IPS-20b (cell line): Measurements from ENCODE around the gene ZFP36L1.

Experiments
- H3K27ac ChIP-seq: one replicate; pipeline ENCODE4 v1.5.1; 2013; ENCODE audit warnings: low read length
- H3K27me3 ChIP-seq: 2 replicates; pipeline ENCODE4 v1.6.1; 2013; ENCODE audit warnings: mild to moderate bottlenecking, low read length, inconsistent platforms; ENCODE audit not compliant: insufficient read depth
- H3K36me3 ChIP-seq: 2 replicates; pipeline ENCODE4 v1.6.1; 2013; ENCODE audit warnings: low read depth, mild to moderate bottlenecking, inconsistent platforms, low read length, moderate library complexity; ENCODE audit not compliant: insufficient read depth
- H3K4me1 ChIP-seq: 2 replicates; pipeline ENCODE4 v1.6.1; 2013; ENCODE audit warnings: mild to moderate bottlenecking, control low read depth, inconsistent platforms, low read length, moderate library complexity; ENCODE audit not compliant: insufficient read depth
- H3K4me3 ChIP-seq: 2 replicates; pipeline ENCODE4 v1.5.1; 2013; ENCODE audit warnings: mild to moderate bottlenecking, low read length, inconsistent platforms
- H3K9ac ChIP-seq: 2 replicates; pipeline ENCODE4 v1.6.1; 2013; ENCODE audit warnings: low read depth, mild to moderate bottlenecking, inconsistent platforms, low read length, moderate library complexity
- H3K9me3 ChIP-seq: 2 replicates; pipeline ENCODE4 v1.6.1; 2013; ENCODE audit warnings: mild to moderate bottlenecking, low read depth, low read length, inconsistent platforms; ENCODE audit not compliant: insufficient read depth

Gene ZFP36L1

GRCh38 chr14:68787092-68787992 lies 5.5 kb downstream of the ZFP36L1 start:
- Histone ChIP-seq H3K4me3 (no peak overlapping the region), H3K9me3 (no peaks in the 10 kb centered on the region), H3K9ac (no peak overlapping the region), H3K27me3 (no peaks in the 10 kb centered on the region), H3K4me1 (peaks cover 9% of the 10 kb centered on the region; the same call in 1 of the 2 replicates), H3K36me3 (peaks cover 59% of the 10 kb centered on the region), H3K27ac (no peak overlapping the region)

- Histone ChIP-seq H3K4me1 (peaks cover 9% of the 10 kb centered on the region; the same call in 1 of the 2 replicates), H3K9ac (no peak overlapping the region), H3K9me3 (no peaks in the 10 kb centered on the region), H3K4me3 (no peak overlapping the region), H3K27ac (no peak overlapping the region), H3K36me3 (peaks cover 51% of the 10 kb centered on the region), H3K27me3 (no peaks in the 10 kb centered on the region)
Measured at GRCh38 chr14:68786491-68787091, 6.3 kb downstream of the ZFP36L1 start.

GRCh38 chr14:68785534-68786490 lies 7.1 kb downstream of the ZFP36L1 start:
- no peak overlapping the region for H3K4me3 ChIP-seq
- no peaks in the 10 kb centered on the region for H3K9me3 ChIP-seq
- H3K4me1 ChIP-seq = peaks cover 12% of the 10 kb centered on the region
- H3K27ac ChIP-seq = no peak overlapping the region
- H3K36me3 ChIP-seq = peaks cover 43% of the 10 kb centered on the region
- H3K27me3 ChIP-seq = no peaks in the 10 kb centered on the region
- no peak overlapping the region for H3K9ac ChIP-seq

GRCh38 chr14:68784978-68785533 lies 7.8 kb downstream of the ZFP36L1 start:
- Histone ChIP-seq H3K4me1 (peaks cover 12% of the 10 kb centered on the region), H3K9me3 (no peaks in the 10 kb centered on the region), H3K9ac (no peak overlapping the region), H3K27me3 (no peaks in the 10 kb centered on the region), H3K4me3 (no peak overlapping the region), H3K27ac (no peak overlapping the region), H3K36me3 (peaks cover 36% of the 10 kb centered on the region)

- H3K9me3 ChIP-seq = no peaks in the 10 kb centered on the region
- no peak overlapping the region for H3K4me3 ChIP-seq
- no peaks in the 10 kb centered on the region for H3K27me3 ChIP-seq
- no peak overlapping the region for H3K9ac ChIP-seq
- H3K27ac ChIP-seq = no peak overlapping the region
- H3K36me3 ChIP-seq = peaks cover 29% of the 10 kb centered on the region
- peaks cover 11% of the 10 kb centered on the region for H3K4me1 ChIP-seq
Measured at GRCh38 chr14:68784226-68784910, 8.5 kb downstream of the ZFP36L1 start.

- Histone ChIP-seq H3K9me3 (no peaks in the 10 kb centered on the region), H3K4me3 (no peak overlapping the region), H3K36me3 (peaks cover 21% of the 10 kb centered on the region), H3K27ac (no peak overlapping the region), H3K4me1 (peaks cover 6% of the 10 kb centered on the region), H3K27me3 (no peaks in the 10 kb centered on the region), H3K9ac (no peak overlapping the region)
Measured at GRCh38 chr14:68783408-68784225, 9.2 kb downstream of the ZFP36L1 start.

GRCh38 chr14:68782091-68782981 lies 10.5 kb downstream of the ZFP36L1 start:
- no peak overlapping the region for H3K27ac ChIP-seq

GRCh38 chr14:68781161-68782021 lies 11.5 kb downstream of the ZFP36L1 start:
- Histone ChIP-seq H3K27ac (no peak overlapping the region), H3K9me3 (no peaks in the 10 kb centered on the region), H3K9ac (no peak overlapping the region)

More at GRCh38 chr14:68782091-68782981, 10.5 kb downstream of the ZFP36L1 start:
- no peaks in the 10 kb centered on the region for H3K27me3 ChIP-seq
- H3K4me3 ChIP-seq = no peak overlapping the region
- H3K9me3 ChIP-seq = no peaks in the 10 kb centered on the region
- H3K9ac ChIP-seq = no peak overlapping the region
- H3K36me3 ChIP-seq = peaks cover 9% of the 10 kb centered on the region; the same call in 1 of the 2 replicates
- H3K4me1 ChIP-seq = peaks cover 6% of the 10 kb centered on the region

More at GRCh38 chr14:68781161-68782021, 11.5 kb downstream of the ZFP36L1 start:
- Histone ChIP-seq H3K27me3 (no peaks in the 10 kb centered on the region), H3K36me3 (no peaks in the 10 kb centered on the region), H3K4me1 (peaks cover 6% of the 10 kb centered on the region), H3K4me3 (no peak overlapping the region)
